GM21529 (cell line): Measurements from ENCODE around the gene IFT27.
"Not testable (repeated sequence)": the region's sequence is repeated elsewhere in the genome, so short reads cannot be mapped to it uniquely, and the experiment has no call there.

ENCODE experiments used
- ATAC-seq: cut with Tn5 transposase; IDR thresholded peaks from one replicate; pipeline ENCODE4 v1.9.1; 2021; ENCODE audit not compliant: unreplicated experiment

The IFT27 gene

DNA sequence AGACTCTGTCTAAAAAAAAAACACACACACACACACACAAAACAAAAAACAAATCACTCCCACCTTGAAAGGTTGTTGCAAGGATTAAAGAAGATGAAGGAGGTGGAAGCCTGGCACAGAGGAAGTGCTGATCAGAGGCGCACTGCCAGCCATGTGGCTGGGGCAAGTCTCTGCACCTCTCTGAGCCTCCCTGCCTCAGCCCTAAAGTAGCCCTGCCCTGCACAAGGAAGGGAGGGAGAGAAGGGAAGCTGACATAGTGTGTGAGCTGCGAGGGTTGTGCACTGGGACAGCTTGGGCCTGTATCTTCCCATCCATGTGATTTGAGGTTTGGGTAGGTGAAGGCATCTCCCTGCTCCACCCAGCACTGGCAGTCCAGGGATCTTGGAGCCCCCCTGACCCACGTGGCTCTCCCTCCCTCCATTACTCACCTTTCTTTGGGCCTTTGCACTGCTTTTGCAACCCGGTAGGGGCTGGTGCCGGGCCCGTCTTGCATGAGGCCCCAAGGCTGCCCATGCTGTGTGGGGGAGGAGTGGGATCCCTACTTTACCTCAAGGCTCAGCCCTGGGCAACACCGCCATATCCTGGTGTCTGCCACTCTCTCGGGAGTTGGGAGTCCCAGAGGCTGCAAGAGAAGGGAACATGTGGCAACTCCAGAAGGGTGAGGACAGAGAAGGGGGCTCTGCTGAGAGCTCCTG lies 30.5 kb downstream of the IFT27 start:
- ATAC-seq = no peak

GRCh38 chr22:36744791-36745190 lies 31.1 kb downstream of the IFT27 start:
- no peak for ATAC-seq

- no peak for ATAC-seq
Observed at GRCh38 chr22:36744413-36744765, 31.5 kb downstream of the IFT27 start.

- no peak for ATAC-seq
Observed at GRCh38 chr22:36743591-36744412, 32.1 kb downstream of the IFT27 start.

GRCh38 chr22:36743011-36743410 lies 32.9 kb downstream of the IFT27 start:
- ATAC-seq = no peak

- no peak for ATAC-seq
Observed at GRCh38 chr22:36741968-36742367, 34.0 kb downstream of the IFT27 start.

DNA sequence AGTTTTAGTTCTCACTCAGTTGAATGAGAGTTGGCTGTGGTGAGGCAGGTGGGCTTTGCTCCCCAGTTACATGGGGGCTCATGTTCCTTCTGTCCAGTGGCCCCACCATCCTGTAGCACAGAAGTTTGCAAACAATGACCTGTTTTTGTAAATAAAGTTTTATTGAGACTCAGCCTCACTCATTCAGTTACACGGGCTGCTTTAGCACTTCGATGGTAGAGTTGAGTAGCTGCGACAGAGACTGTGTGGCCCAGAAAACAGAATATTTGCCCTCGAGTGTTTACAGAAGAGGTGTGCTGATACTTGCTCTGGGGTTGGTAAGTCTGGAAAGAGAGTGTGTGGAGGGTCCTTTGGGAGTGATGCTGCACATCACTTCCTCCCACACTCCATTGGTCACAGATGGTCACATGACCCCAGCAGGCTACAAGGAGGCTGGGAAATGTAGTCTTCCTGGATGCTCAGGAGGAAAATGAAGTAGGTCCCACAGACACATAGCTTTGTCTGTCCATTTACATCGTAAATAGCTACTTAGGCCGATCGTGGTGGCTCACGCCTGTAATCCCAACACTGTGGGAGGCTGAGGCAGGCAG lies 34.6 kb downstream of the IFT27 start:
- ATAC-seq = no peak

- no peak for ATAC-seq
Observed at GRCh38 chr22:36740716-36741115, 35.2 kb downstream of the IFT27 start.

- no peak for ATAC-seq
Observed at GRCh38 chr22:36739185-36739584, 36.7 kb downstream of the IFT27 start.

DNA sequence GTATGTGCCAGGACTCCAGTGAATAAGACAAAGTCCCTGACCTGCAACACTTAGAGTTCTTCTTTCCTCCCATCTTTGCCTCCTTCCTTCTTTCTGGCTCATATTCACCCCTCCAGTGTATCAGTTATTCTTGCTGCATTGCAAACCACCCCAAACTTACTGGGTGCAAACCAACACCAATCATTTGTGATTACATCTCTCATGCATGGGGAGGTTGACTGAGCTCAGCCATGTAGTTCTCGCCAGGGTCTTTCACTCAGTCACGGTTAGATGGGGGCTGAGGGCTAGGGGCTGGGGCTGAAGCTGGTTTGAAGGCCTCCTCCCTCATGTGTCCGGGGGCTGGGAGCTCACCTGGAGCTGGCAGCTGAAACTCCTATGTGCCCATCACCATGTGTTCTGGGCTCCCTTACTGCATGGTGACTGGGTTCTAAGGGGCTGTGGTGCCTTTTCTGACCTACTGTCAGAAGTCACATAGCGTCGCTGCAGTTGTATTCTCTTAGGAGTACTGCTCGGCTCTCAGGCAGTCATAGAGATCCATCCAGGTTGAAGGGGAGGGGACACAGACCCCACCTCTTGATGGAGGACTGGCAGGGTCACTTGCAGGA lies 37.4 kb downstream of the IFT27 start:
- no peak for ATAC-seq

GRCh38 chr22:36737776-36738175 lies 38.1 kb downstream of the IFT27 start:
- ATAC-seq = no peak

- no peak for ATAC-seq
Observed at GRCh38 chr22:36736701-36737320, 39.1 kb downstream of the IFT27 start.

DNA sequence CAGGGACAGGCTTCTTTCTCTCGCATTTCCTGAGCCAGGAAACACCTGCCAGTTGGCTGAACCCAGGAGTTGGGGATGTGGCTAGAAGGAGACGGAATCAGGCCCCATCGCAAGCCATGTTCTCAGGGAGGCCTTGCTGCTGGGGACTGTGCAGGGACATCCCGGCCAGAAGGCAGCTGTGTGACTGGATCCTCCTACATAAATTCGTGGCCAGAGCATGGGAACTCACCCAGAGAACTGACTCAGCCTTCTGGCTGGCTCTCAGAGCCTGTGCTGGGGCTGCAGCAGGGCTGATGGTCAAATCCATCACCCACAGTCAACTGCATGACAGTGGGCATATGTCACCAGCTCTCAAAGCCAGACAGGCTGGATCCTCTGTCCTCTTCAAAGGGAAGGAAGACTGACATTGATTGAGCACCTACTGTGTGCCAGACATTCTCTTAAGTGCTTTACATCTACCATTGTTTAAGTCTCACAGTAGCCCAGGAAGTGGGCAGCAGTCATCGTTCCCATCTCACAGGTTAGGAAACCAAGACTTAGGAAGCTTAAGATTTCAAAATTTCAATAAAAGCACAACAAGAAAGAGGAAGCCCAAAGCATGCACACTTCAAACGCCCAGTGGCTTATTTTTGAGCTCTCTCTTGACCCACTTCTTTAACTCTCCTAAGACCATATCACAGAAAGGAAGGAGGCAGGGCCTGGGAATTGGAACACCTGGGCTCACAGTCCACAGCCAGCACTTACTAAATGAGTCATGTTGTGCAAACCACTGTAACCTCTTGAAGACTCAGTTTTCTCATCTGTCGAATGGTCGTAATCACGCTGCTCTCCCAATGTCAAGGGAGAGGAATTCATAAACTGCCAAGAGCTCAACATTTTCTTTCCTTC lies 41.5 kb downstream of the IFT27 start:
- no peak for ATAC-seq

- ATAC-seq = no peak
Observed at GRCh38 chr22:36733271-36733670, 42.6 kb downstream of the IFT27 start.

DNA sequence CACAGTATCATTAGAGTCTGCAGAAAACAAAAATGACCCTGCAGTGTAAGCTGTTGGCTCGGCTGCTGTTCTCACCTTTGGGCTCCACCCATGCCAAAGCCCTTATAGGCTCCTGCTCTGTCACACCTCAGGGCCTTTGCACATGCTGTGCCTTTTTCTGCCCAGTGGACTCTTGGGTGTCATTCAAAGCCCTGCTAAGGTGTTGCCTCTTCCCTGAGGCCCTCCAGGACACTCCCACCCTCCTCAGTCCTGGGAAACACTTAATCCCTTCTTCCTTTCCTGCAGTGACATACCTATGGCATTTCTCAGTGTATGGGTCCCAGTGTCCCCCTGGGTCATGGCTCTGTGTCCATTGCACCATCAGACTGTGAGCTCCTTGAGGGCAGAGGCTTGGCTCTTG lies 43.3 kb downstream of the IFT27 start:
- ATAC-seq = no peak

GRCh38 chr22:36731916-36732315 lies 44.0 kb downstream of the IFT27 start:
- ATAC-seq = no peak

- not testable (repeated sequence) for ATAC-seq
Observed at GRCh38 chr22:36731321-36731720, 44.6 kb downstream of the IFT27 start.

- ATAC-seq = no peak
Observed at GRCh38 chr22:36730176-36730858, 45.6 kb downstream of the IFT27 start.

GRCh38 chr22:36729321-36729720 lies 46.6 kb downstream of the IFT27 start:
- no peak for ATAC-seq

DNA sequence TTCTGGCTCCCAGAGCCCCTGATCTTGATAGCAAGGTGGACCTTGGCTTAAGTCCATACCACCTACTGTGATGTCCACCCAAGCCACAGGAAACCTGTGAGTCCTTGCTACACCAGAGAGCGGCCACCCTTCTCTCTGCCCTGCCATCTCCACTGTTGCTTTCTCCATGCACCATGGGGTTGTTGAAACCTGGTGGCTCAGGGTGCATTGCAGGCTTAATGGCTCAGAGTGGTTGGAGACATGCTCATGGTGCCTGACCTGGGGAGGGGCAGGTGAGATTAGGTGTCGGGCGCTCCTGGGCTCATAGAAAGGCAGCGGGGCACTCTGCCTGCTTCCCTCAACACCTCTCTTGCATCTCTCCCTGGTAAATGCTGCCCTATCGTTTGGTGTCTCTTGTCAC lies 47.4 kb downstream of the IFT27 start:
- no peak for ATAC-seq
